ENCODE results near the gene CREB5. TPM values are rescaled to one million over a fixed set of nuclear protein-coding genes. Genes with fewer than 3 reads are reported as not detected.

The CREB5 gene
- total RNA-seq, 4 donors from 2014 or later: 16.8 to 22.4 (median 20.9) TPM

DNA sequence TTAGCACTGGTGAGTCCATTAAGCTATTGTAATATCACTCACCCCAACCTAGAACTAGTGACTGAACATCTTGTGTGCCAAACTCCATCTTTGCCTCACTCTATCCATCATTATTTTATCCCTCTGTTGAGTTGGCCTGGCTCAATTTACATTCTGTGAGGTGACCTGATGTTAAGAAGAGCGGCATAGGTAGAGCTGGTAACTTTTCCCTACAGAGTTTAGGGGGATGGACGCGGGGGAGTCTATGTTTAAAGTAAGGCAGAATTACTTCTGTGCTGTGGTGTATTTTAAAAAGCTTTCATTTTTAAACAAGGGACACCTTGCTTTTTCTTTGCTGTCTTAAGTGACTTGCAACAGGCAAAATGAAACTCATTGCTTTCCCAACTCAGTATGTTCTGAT lies 186.3 kb downstream of the CREB5 start:
- TF ChIP-seq, protein P1, sequence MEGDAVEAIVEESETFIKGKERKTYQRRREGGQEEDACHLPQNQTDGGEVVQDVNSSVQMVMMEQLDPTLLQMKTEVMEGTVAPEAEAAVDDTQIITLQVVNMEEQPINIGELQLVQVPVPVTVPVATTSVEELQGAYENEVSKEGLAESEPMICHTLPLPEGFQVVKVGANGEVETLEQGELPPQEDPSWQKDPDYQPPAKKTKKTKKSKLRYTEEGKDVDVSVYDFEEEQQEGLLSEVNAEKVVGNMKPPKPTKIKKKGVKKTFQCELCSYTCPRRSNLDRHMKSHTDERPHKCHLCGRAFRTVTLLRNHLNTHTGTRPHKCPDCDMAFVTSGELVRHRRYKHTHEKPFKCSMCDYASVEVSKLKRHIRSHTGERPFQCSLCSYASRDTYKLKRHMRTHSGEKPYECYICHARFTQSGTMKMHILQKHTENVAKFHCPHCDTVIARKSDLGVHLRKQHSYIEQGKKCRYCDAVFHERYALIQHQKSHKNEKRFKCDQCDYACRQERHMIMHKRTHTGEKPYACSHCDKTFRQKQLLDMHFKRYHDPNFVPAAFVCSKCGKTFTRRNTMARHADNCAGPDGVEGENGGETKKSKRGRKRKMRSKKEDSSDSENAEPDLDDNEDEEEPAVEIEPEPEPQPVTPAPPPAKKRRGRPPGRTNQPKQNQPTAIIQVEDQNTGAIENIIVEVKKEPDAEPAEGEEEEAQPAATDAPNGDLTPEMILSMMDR (IDR thresholded peaks at IDR 0.05): no peak
- TF ChIP-seq EP300 (IDR thresholded peaks at IDR 0.05): no peak
- no peak for TF ChIP-seq POLR2A (IDR thresholded peaks at IDR 0.05)
- Histone ChIP-seq H3K36me3 (no peaks in the 10 kb centered on the region), H3K9me3 (no peaks in the 10 kb centered on the region), H3K4me3 (no peak overlapping the region), H3K4me1 (no peaks in the 10 kb centered on the region), H3K27ac (no peak overlapping the region), H3K27me3 (no peaks in the 10 kb centered on the region)
- 93 to 95% methylated on average over 3 of the region's 3 CpGs for WGBS, 2 donors
- DNase-seq (ENCODE audit: low spot score in 2 of 2): no peak

DNA sequence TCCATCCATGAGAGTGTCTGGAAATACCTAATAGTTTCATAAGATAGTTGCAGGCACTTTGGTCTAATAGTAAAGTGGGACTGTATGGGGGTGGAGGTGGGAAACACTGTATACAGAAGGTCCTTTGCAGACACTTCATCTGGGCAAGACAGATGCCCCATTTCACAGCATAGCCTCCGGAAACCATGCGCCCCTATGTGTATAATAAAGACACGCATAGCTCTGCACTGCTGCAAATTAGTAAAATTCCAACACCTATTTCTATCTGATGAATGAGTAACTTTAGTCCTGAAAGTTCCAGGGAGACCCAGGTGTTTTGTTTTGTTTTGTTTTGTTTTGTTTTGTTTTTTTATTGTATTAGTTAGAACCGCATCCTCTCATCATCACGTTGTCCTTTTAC lies 187.1 kb downstream of the CREB5 start:
- TF ChIP-seq EP300 (IDR thresholded peaks at IDR 0.05) (no peak), POLR2A (IDR thresholded peaks at IDR 0.05) (no peak)
- TF ChIP-seq, protein P1 (IDR thresholded peaks at IDR 0.05): no peak
- Histone ChIP-seq H3K9me3 (no peaks in the 10 kb centered on the region), H3K4me3 (no peak overlapping the region), H3K36me3 (no peaks in the 10 kb centered on the region), H3K27me3 (no peaks in the 10 kb centered on the region), H3K4me1 (no peaks in the 10 kb centered on the region), H3K27ac (no peak overlapping the region)
- WGBS, 2 donors: 91 to 92% methylated on average over 5 of the region's 5 CpGs
- DNase-seq (ENCODE audit: low spot score in 2 of 2): no peak

DNA sequence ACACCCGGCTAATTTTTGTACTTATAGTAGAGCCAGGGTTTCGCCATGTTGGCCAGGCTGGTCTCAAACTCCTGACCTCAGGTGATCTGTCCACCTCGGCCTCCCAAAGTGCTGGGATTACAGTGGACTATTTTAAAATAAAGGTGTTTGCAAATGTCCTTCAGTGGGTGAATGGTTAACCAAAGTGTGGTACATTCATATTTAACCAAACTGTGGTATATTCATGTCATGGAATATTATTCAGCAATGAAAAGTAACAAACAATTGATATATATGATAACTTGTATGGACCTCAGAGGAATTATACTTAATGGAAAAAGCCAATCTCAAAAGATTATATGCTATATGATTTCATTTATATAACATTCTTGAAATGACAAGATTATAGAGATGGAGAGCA lies 190.0 kb downstream of the CREB5 start:
- no peak for TF ChIP-seq POLR2A (IDR thresholded peaks at IDR 0.05)
- no peak for TF ChIP-seq EP300 (IDR thresholded peaks at IDR 0.05)
- TF ChIP-seq, protein P1 (IDR thresholded peaks at IDR 0.05): no peak
- DNase-seq (ENCODE audit: low spot score in 2 of 2): no peak
- Histone ChIP-seq H3K9me3 (no peaks in the 10 kb centered on the region), H3K4me3 (no peak overlapping the region), H3K27ac (no peak overlapping the region), H3K36me3 (no peaks in the 10 kb centered on the region), H3K4me1 (peaks cover 0 to 7% (median 0%) of the 10 kb centered on the region in 4 donors), H3K27me3 (no peaks in the 10 kb centered on the region)
- WGBS, 2 donors: 98% methylated on average over 3 of the region's 3 CpGs

DNA sequence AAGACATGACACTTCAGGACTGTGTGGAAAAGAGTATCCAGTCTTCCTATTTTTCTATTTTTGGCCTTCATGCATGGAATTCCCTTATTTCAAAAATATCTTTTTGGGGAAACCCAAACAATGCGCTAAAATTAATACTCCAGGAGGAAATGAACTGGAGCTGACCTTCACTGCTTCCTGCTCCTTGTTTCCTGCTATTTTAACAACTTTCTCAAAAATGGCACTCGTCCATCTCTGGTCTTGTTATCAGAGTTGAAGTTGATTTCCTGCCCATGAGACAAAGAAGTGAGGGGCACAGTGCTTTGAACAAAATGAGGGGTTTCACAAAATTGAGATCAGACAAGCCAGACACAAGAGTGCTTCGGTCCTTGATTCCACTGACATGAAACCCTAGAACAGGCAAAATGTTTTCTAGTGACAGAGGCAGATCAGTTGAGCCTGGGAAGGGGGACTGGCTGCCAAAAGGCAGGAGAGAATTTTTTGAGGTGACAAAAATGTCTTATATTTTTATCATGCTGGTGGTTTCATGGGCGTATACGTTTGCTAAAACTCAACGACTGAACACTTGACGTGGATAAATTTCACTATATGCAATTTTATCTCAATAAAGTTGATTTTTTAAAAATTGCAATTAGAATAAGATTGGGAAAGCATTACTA lies 193.2 kb downstream of the CREB5 start:
- TF ChIP-seq, protein P1 (IDR thresholded peaks at IDR 0.05): no peak
- no peak for TF ChIP-seq EP300 (IDR thresholded peaks at IDR 0.05)
- no peak for TF ChIP-seq POLR2A (IDR thresholded peaks at IDR 0.05)
- Histone ChIP-seq H3K4me3 (no peak overlapping the region), H3K27me3 (no peaks in the 10 kb centered on the region), H3K9me3 (no peaks in the 10 kb centered on the region), H3K4me1 (peaks cover 0 to 9% (median 0%) of the 10 kb centered on the region in 4 donors), H3K27ac (no peak overlapping the region), H3K36me3 (no peaks in the 10 kb centered on the region)
- no peak for DNase-seq (ENCODE audit: low spot score in 2 of 2)
- WGBS, 2 donors: 73 to 75% methylated on average over 7 of the region's 7 CpGs

DNA sequence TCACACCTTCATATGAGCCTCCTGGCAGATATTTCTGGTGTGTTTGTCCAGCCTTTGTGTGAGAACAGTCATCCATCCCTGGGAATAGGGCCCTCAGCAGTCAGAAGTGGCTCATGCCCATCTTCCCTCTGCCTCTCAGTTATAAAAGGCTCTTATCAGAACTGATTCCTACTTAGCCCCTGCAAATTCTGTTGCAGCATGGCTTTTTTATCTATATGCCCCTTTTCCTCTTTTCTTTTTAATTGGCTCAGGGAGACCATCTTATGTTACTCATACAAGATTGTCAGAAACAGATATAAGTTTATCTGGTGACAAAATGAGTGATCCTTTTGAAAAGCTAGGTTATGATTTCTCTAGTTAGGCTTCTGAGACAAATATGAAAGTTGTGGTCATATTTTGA lies 194.1 kb downstream of the CREB5 start:
- DNase-seq (ENCODE audit: low spot score in 2 of 2): no peak
- Histone ChIP-seq H3K9me3 (no peaks in the 10 kb centered on the region), H3K27me3 (no peaks in the 10 kb centered on the region), H3K4me3 (no peak overlapping the region), H3K36me3 (no peaks in the 10 kb centered on the region), H3K4me1 (peaks cover 0 to 9% (median 0%) of the 10 kb centered on the region in 4 donors), H3K27ac (no peak overlapping the region)
- TF ChIP-seq EP300 (IDR thresholded peaks at IDR 0.05): no peak
- TF ChIP-seq, protein P1 (IDR thresholded peaks at IDR 0.05): no peak
